ENCODE results near the gene STUM.

GRCh38 chr1:226630592-226630991 lies 82.0 kb downstream of the STUM start:
- TF ChIP-seq CTCF (IDR thresholded peaks at IDR 0.05) (no peak), POLR2A (IDR thresholded peaks at IDR 0.05) (no peak)
